WERI-Rb-1 (cell line): ENCODE data around the gene ARFIP1.

Source experiments
- DNase-seq: peaks from one replicate; pipeline ENCODE4 v3.0.0-alpha.2; 2020
- H3K27ac ChIP-seq: fragments of 250-450 bp; sonication (Bioruptor Pico); 2 replicates; pipeline ENCODE4 v1.5.1; 2020; ENCODE audit warnings: mild to moderate bottlenecking, moderate library complexity
- H3K27me3 ChIP-seq: fragments of 250-450 bp; sonication (Bioruptor Pico); 2 replicates; pipeline ENCODE4 v1.5.1; 2021; ENCODE audit warnings: mild to moderate bottlenecking, low read depth, moderate library complexity; ENCODE audit not compliant: insufficient read depth, severe bottlenecking
- H3K36me3 ChIP-seq: fragments of 250-450 bp; sonication (Bioruptor Pico); 2 replicates; pipeline ENCODE4 v1.5.1; 2020; ENCODE audit warnings: mild to moderate bottlenecking, moderate library complexity
- H3K4me3 ChIP-seq: 2 replicates; pipeline ENCODE4 v1.5.1; 2011; ENCODE audit warnings: low read depth, mild to moderate bottlenecking, control low read depth, low read length
- H3K9me3 ChIP-seq: fragments of 250-450 bp; sonication (Bioruptor Pico); 2 replicates; pipeline ENCODE4 v1.5.1; 2021; ENCODE audit warnings: mild to moderate bottlenecking, moderate library complexity; ENCODE audit not compliant: severe bottlenecking
- TF ChIP-seq, protein P1 (sequence below): IDR thresholded peaks from 2 replicates; pipeline ENCODE4 v1.5.1; 2011; ENCODE audit warnings: low read depth, mild to moderate bottlenecking, control low read depth, inconsistent platforms, low read length

Gene ARFIP1

DNA sequence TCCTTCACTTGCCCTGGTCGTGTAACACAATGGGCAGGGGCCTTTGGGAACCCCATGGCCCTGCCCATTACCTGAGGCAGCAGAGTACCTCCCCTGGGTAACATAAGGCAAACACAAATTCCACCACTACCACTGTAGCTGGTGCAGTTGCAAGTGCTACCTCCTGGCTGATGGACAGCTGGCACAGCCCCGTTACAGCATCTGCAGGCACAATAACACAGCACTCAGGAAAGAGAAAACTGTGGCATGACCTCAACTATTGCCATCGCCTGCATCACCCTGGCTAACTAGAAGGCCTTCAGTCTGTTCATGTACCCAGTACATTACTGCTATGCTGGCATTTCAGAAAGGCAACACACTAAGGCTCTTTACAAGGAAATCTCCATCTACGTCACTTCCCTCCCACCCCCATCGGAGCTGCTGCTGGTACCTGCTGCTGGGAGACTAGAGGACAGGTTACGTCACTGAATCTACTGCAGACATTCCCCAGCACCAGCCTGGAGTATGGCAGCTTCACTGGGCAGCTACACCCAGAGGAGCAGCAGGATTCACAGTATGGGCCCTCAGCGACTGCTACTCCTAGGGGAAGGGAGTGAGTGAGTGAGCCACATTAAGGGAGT lies 39.4 kb downstream of the ARFIP1 start:
- TF ChIP-seq, protein P1, sequence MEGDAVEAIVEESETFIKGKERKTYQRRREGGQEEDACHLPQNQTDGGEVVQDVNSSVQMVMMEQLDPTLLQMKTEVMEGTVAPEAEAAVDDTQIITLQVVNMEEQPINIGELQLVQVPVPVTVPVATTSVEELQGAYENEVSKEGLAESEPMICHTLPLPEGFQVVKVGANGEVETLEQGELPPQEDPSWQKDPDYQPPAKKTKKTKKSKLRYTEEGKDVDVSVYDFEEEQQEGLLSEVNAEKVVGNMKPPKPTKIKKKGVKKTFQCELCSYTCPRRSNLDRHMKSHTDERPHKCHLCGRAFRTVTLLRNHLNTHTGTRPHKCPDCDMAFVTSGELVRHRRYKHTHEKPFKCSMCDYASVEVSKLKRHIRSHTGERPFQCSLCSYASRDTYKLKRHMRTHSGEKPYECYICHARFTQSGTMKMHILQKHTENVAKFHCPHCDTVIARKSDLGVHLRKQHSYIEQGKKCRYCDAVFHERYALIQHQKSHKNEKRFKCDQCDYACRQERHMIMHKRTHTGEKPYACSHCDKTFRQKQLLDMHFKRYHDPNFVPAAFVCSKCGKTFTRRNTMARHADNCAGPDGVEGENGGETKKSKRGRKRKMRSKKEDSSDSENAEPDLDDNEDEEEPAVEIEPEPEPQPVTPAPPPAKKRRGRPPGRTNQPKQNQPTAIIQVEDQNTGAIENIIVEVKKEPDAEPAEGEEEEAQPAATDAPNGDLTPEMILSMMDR: no peak
- H3K36me3 ChIP-seq: peaks cover 20% of the 10 kb centered on the region; the same call in 1 of the 2 replicates
- no peaks in the 10 kb centered on the region for H3K27me3 ChIP-seq
- peaks cover 11% of the 10 kb centered on the region for H3K9me3 ChIP-seq
- no peak overlapping the region for H3K4me3 ChIP-seq
- H3K27ac ChIP-seq: no peak overlapping the region
- no peak for DNase-seq

DNA sequence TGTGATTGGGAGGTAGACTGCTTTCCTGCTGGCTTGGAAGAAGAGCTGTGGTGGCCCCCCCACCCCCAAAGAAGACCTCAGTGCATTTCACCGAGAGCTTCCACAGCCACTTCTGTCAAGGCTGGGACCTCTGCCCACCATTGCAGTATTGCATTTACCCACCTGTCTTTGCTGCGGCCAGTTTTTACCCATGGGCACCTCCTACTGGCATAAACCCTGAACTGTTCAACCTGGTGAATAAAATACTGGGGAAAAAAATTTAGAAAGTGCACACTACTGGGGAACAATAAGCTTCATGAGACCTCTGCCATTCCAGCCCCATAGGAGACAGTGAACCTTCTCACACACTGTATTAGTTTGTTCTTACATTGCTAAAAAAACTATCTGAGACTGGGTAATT lies 40.3 kb downstream of the ARFIP1 start:
- H3K9me3 ChIP-seq: peaks cover 11% of the 10 kb centered on the region
- TF ChIP-seq, protein P1: 0 out of 2 replicates have a peak, but pooled peaks have one; percentile 14
- no peaks in the 10 kb centered on the region for H3K27me3 ChIP-seq
- H3K36me3 ChIP-seq: peaks cover 20% of the 10 kb centered on the region; the same call in 1 of the 2 replicates
- no peak for DNase-seq
- no peak overlapping the region for H3K27ac ChIP-seq
- no peak overlapping the region for H3K4me3 ChIP-seq

DNA sequence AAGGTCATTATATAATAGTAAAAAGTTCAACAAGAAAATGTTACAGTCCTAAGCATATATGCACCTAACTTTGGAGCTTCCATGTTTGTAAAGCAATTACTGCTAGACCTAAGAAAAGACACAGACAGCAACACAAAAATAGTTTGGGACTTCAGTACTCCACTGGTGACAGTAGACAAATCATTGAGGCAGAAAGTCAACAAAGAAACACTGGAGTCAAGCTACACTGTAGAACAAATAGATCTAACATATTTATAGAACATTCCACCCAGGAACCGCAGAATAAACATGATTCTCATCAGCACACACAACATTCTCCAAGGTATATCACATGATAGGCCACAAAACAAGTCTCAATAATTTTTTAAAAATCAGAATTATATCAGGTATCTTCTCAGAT lies 42.6 kb downstream of the ARFIP1 start:
- TF ChIP-seq, protein P1: no peak
- Histone ChIP-seq H3K36me3 (peaks cover 14% of the 10 kb centered on the region; the same call in 1 of the 2 replicates), H3K4me3 (no peak overlapping the region), H3K27me3 (no peaks in the 10 kb centered on the region), H3K27ac (no peak overlapping the region), H3K9me3 (peaks cover 7% of the 10 kb centered on the region)
- DNase-seq: no peak

DNA sequence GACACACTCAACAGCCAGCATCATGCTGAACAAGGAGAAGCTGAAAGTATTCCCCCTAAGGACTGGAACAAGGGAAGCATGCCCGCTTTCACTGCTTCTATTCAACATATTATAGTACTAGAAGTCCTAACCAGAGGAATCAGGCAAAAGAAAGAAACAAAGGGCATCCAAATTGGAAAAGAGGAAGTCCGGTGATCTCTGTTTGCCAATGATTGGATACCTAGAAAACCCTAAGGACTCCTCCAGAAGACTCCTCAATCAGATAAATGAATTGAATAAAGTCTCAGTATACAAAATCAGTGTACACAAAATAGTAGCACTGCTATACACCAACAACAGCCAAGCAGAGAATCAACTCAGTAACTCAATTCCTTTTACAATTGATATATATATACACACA lies 44.8 kb downstream of the ARFIP1 start:
- Histone ChIP-seq H3K27ac (no peak overlapping the region), H3K36me3 (peaks cover 4% of the 10 kb centered on the region; the same call in 1 of the 2 replicates), H3K4me3 (no peak overlapping the region), H3K9me3 (peaks cover 5% of the 10 kb centered on the region), H3K27me3 (no peaks in the 10 kb centered on the region)
- TF ChIP-seq, protein P1: no peak
- DNase-seq: no peak

DNA sequence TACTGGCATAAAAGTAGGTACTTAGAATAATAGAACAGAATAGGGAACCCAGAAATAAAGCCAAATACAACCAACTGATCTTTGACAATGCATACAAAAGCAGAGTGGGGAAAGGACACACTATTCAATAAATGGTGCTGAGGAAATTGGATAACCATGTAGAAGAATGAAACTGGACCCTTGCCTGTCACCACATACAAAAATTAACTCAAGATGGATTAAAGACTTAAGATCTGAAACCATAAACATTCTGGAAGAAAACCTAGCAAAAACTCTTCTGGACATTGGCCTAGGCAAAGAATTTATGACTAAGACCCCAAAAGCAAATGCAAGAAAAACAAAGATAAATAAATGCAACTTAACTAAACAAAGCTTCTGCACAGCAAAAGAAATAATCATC lies 45.6 kb downstream of the ARFIP1 start:
- TF ChIP-seq, protein P1: no peak
- peaks cover 3% of the 10 kb centered on the region for H3K9me3 ChIP-seq
- DNase-seq: no peak
- no peak overlapping the region for H3K27ac ChIP-seq
- H3K4me3 ChIP-seq: no peak overlapping the region
- H3K27me3 ChIP-seq: no peaks in the 10 kb centered on the region
- peaks cover 3% of the 10 kb centered on the region; the same call in 1 of the 2 replicates for H3K36me3 ChIP-seq

DNA sequence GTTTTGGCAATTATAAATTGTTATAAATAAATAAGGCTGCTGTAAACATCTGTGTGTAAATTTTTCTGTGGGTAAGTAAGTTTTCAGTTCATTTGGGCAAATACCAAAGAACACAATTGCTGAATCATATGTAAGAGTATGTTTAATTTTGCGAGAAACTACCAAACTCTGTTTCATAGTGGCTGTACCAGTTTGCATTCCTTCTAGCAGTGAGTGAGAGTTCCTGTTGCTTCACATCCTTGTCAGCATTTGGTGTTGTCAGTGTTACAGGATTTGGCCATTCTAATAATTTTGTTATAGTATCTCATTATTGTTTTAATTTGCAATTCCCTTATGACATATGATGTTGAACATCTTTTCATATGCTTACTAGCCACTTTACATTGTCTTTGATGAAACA lies 48.4 kb downstream of the ARFIP1 start:
- Histone ChIP-seq H3K4me3 (no peak overlapping the region), H3K27ac (no peak overlapping the region), H3K27me3 (no peaks in the 10 kb centered on the region), H3K36me3 (peaks cover 12% of the 10 kb centered on the region), H3K9me3 (no peaks in the 10 kb centered on the region)
- no peak for DNase-seq
- TF ChIP-seq, protein P1: no peak
